Right atrium auricular region (tissue), 2 donors: Measurements from ENCODE around the gene NPHP4. TPM values are rescaled to one million over a fixed set of nuclear protein-coding genes. Genes with fewer than 3 reads are reported as not detected.

Experiments
- DNase-seq: peaks from one replicate; pipeline ENCODE4 v3.0.0-alpha.2; 2019; ENCODE audit warnings: low spot score
- H3K27ac ChIP-seq, 2 donors: fragments of 200-600 bp; sonication (generic); 1 replicate in 1 of 2; 2 replicates in 1 of 2; pipeline ENCODE4 v1.5.1; 2016 to 2019
- H3K27me3 ChIP-seq, 2 donors: fragments of 200-600 bp; sonication (generic); one replicate each; pipeline versions ENCODE4 v1.5.1 to v1.6.0; 2017 to 2019
- H3K36me3 ChIP-seq: fragments of 200-600 bp; sonication (generic); one replicate; pipeline ENCODE4 v1.5.1; 2016
- H3K4me1 ChIP-seq, 2 donors: fragments of 200-600 bp; sonication (generic); one replicate each; pipeline versions ENCODE4 v1.5.1 to v1.6.0; 2017 to 2019
- H3K4me3 ChIP-seq, 2 donors: fragments of 200-600 bp; sonication (generic); 1 replicate in 1 of 2; 2 replicates in 1 of 2; pipeline ENCODE4 v1.5.1; 2017 to 2019; ENCODE audit warnings: mild to moderate bottlenecking in 1 of 2, moderate library complexity in 1 of 2
- H3K9me3 ChIP-seq, 2 donors: fragments of 200-600 bp; sonication (generic); one replicate each; pipeline ENCODE4 v1.5.1; 2019
- CTCF ChIP-seq, 2 donors: fragments of 200-600 bp; sonication (generic); IDR thresholded peaks; one replicate each; pipeline ENCODE4 v1.5.1; 2019; ENCODE audit warnings: antibody characterized with exemption in 2 of 2
- total RNA-seq, 2 donors: library from RNA; depleted of rRNA; stranded (reverse); fragments of >200 nt; gene quantifications; one replicate each; pipeline ENCODE4 v1.1.0, GENCODE V29; 2016

NPHP4 gene
- total RNA-seq, 2 donors from 2014 or later: 3.0 to 4.3 TPM

- DNase-seq: no peak
- Histone ChIP-seq H3K36me3 (no peaks in the 10 kb centered on the region), H3K27me3 (no peaks in the 10 kb centered on the region), H3K4me3 (no peak overlapping the region), H3K27ac (no peak overlapping the region), H3K9me3 (no peaks in the 10 kb centered on the region), H3K4me1 (peaks cover 0 to 5% of the 10 kb centered on the region in 2 donors)
- no peak for TF ChIP-seq CTCF (IDR thresholded peaks at IDR 0.05)
Observed at GRCh38 chr1:5977494-5978444, 14.5 kb downstream of the NPHP4 start.

GRCh38 chr1:5976726-5977493 lies 15.3 kb downstream of the NPHP4 start:
- H3K4me1 ChIP-seq: peaks cover 0 to 5% of the 10 kb centered on the region in 2 donors
- H3K27ac ChIP-seq: no peak overlapping the region
- no peaks in the 10 kb centered on the region for H3K9me3 ChIP-seq
- DNase-seq: no peak
- no peaks in the 10 kb centered on the region for H3K36me3 ChIP-seq
- no peaks in the 10 kb centered on the region for H3K27me3 ChIP-seq
- H3K4me3 ChIP-seq: no peak overlapping the region
- no peak for TF ChIP-seq CTCF (IDR thresholded peaks at IDR 0.05)

- H3K27ac ChIP-seq: no peak overlapping the region
- TF ChIP-seq CTCF (IDR thresholded peaks at IDR 0.05): no peak
- no peak overlapping the region for H3K4me3 ChIP-seq
- no peak for DNase-seq
- no peaks in the 10 kb centered on the region for H3K36me3 ChIP-seq
- H3K9me3 ChIP-seq: no peaks in the 10 kb centered on the region
- H3K4me1 ChIP-seq: peaks cover 0 to 5% of the 10 kb centered on the region in 2 donors
- no peaks in the 10 kb centered on the region for H3K27me3 ChIP-seq
Observed at GRCh38 chr1:5976231-5976630, 16.0 kb downstream of the NPHP4 start.

GRCh38 chr1:5975133-5975880 lies 16.9 kb downstream of the NPHP4 start:
- TF ChIP-seq CTCF (IDR thresholded peaks at IDR 0.05): peak; percentile 61 to 79
- Histone ChIP-seq H3K36me3 (no peaks in the 10 kb centered on the region), H3K27me3 (no peaks in the 10 kb centered on the region), H3K9me3 (no peaks in the 10 kb centered on the region), H3K4me1 (no peaks in the 10 kb centered on the region), H3K4me3 (no peak overlapping the region), H3K27ac (no peak overlapping the region)
- no peak for DNase-seq

GRCh38 chr1:5974631-5975030 lies 17.6 kb downstream of the NPHP4 start:
- H3K9me3 ChIP-seq: no peaks in the 10 kb centered on the region
- no peaks in the 10 kb centered on the region for H3K4me1 ChIP-seq
- H3K4me3 ChIP-seq: no peak overlapping the region
- no peaks in the 10 kb centered on the region for H3K36me3 ChIP-seq
- no peaks in the 10 kb centered on the region for H3K27me3 ChIP-seq
- H3K27ac ChIP-seq: no peak overlapping the region
- DNase-seq: no peak
- TF ChIP-seq CTCF (IDR thresholded peaks at IDR 0.05): no peak
